ENCODE results near the gene ICA1L. TPM values are rescaled to one million over a fixed set of nuclear protein-coding genes. Genes with fewer than 3 reads are reported as not detected.

The ICA1L gene
- total and polyA plus RNA-seq, 2 of the 8 experiments (the other 6 are each of a cell fraction or from before 2014, with no cell fraction given) = 1.1 to 3.4 TPM

GRCh38 chr2:202760848-202761247 is 110.7 kb downstream of the ICA1L start (continued):
- TF ChIP-seq HDAC6 (IDR thresholded peaks at IDR 0.05; ENCODE audit: low read depth, low read length) (no peak), KDM5A (IDR thresholded peaks at IDR 0.05; ENCODE audit: low read length) (no peak), ATF3 (IDR thresholded peaks at IDR 0.05; ENCODE audit: insufficient read depth, low read depth, low read length) (no peak), TBP (IDR thresholded peaks at IDR 0.05; ENCODE audit: low read depth, low read length) (no peak), NRF1 (IDR thresholded peaks at IDR 0.05; ENCODE audit: low read depth, low read length) (no peak), ATF2 (IDR thresholded peaks at IDR 0.05; ENCODE audit: low read length) (no peak), SRF (IDR thresholded peaks at IDR 0.05; ENCODE audit: low read depth, low read length) (no peak), CTCF (IDR thresholded peaks at IDR 0.05; ENCODE audit: control extremely low read depth in 1 of 3, insufficient read depth in 1 of 3, low read depth in 1 of 3, low read length in 3 of 3) (no peak)
